Vagina (tissue), 2 donors: ENCODE results near the gene CA7. TPM values are rescaled to one million over a fixed set of nuclear protein-coding genes. Genes with fewer than 3 reads are reported as not detected.

Experiments used
- DNase-seq, 2 donors: peaks; one replicate each; pipeline ENCODE4 v3.0.0-alpha.2; 2017; ENCODE audit errors: extremely low spot score in 2 of 2
- H3K27ac ChIP-seq: fragments of 200-600 bp; sonication (generic); one replicate; pipeline ENCODE4 v1.5.1; 2019
- H3K27me3 ChIP-seq: fragments of 200-600 bp; sonication (generic); one replicate; pipeline ENCODE4 v1.5.1; 2019
- H3K36me3 ChIP-seq, 2 donors: fragments of 200-600 bp; sonication (generic); one replicate each; pipeline ENCODE4 v1.5.1; 2017 to 2019
- H3K4me1 ChIP-seq: fragments of 200-600 bp; sonication (generic); one replicate; pipeline ENCODE4 v1.5.1; 2019
- H3K4me3 ChIP-seq, 2 donors: fragments of 200-600 bp; sonication (generic); 1 replicate in 1 of 2; 2 replicates in 1 of 2; pipeline ENCODE4 v1.5.1; 2016 to 2019
- H3K9me3 ChIP-seq: fragments of 200-600 bp; sonication (generic); one replicate; pipeline ENCODE4 v1.5.1; 2019
- POLR2A ChIP-seq, 2 donors: fragments of 450-650 bp; IDR thresholded peaks; one replicate each; pipeline ENCODE4 v1.6.1; 2017; ENCODE audit warnings: antibody characterized with exemption in 2 of 2, mild to moderate bottlenecking in 2 of 2, moderate library complexity in 2 of 2
- POLR2AphosphoS5 ChIP-seq, 2 donors: sonication (generic); formaldehyde crosslinking; IDR thresholded peaks; one replicate each; pipeline ENCODE4 v1.9.0; 2017; ENCODE audit warnings: antibody characterized with exemption in 2 of 2, mild to moderate bottlenecking in 2 of 2, low read depth in 1 of 2; ENCODE audit not compliant: insufficient read depth in 1 of 2
- intact Hi-C: fragments of 100-400 bp; cut with DNase I; formaldehyde crosslinking; loops from one replicate; pipeline ENCODE4 v1.15.1; 2023
- total RNA-seq: library from RNA; depleted of rRNA; stranded (reverse); fragments of >200 nt; gene quantifications from one replicate; pipeline ENCODE4 v1.2.3, GENCODE V29; 2016
- TF ChIP-seq, protein P1 (sequence below), 3 experiments: fragments of 450-650 bp in 2 of 3; fragments of 200-600 bp in 1 of 3; sonication (generic) in 1 of 3; IDR thresholded peaks; one replicate each; pipeline ENCODE4 v1.5.1; 2017 to 2019; ENCODE audit warnings: antibody characterized with exemption in 3 of 3, mild to moderate bottlenecking in 2 of 3, moderate library complexity in 2 of 3

The CA7 gene
- total RNA-seq, 1 donor from 2014 or later, result not detected

GRCh38 chr16:66881560-66881959 lies 37.3 kb downstream of the CA7 start:
- intact Hi-C loops, result no loop called here
- peaks cover 0 to 13% of the 10 kb centered on the region in 2 donors for H3K36me3 ChIP-seq
- no peaks in the 10 kb centered on the region for H3K27me3 ChIP-seq
- peaks cover 20% of the 10 kb centered on the region for H3K4me1 ChIP-seq
- TF ChIP-seq POLR2AphosphoS5 (IDR thresholded peaks at IDR 0.05; ENCODE audit: insufficient read depth in 1 of 2, low read depth in 1 of 2) (no peak), POLR2A (IDR thresholded peaks at IDR 0.05) (no peak)
- TF ChIP-seq, protein P1, sequence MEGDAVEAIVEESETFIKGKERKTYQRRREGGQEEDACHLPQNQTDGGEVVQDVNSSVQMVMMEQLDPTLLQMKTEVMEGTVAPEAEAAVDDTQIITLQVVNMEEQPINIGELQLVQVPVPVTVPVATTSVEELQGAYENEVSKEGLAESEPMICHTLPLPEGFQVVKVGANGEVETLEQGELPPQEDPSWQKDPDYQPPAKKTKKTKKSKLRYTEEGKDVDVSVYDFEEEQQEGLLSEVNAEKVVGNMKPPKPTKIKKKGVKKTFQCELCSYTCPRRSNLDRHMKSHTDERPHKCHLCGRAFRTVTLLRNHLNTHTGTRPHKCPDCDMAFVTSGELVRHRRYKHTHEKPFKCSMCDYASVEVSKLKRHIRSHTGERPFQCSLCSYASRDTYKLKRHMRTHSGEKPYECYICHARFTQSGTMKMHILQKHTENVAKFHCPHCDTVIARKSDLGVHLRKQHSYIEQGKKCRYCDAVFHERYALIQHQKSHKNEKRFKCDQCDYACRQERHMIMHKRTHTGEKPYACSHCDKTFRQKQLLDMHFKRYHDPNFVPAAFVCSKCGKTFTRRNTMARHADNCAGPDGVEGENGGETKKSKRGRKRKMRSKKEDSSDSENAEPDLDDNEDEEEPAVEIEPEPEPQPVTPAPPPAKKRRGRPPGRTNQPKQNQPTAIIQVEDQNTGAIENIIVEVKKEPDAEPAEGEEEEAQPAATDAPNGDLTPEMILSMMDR (IDR thresholded peaks at IDR 0.05), result no peak
- no peaks in the 10 kb centered on the region for H3K9me3 ChIP-seq
- no peak overlapping the region for H3K27ac ChIP-seq
- DNase-seq, result no peak
- H3K4me3 ChIP-seq, result peak overlapping the region in 1 of 2 donors; percentile 93

DNA sequence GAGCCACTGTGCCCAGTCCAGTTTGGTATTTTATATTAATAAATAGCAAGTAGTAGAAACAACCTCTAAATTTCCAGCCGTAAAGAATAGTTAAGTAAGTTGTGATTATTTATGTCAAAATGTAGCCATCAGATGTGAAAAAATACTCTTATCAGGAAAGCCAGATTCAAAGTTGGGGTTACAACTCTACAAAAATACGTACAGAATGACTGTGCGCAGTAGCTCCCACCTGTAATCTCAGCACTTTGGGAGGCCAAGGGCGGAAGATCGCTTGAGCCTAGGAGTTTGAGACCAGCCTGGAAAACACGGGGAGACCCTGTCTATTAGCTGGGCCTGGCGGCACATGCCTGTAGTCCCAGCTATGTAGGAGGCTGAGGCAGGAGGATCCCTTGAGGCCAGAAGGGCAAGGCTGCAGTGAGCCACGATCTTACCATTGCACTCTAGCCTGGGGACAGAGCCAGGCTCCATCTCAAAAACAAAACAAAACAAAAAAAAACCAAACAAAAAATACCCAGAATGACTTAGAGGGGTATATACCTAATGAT lies 37.8 kb downstream of the CA7 start:
- Histone ChIP-seq H3K36me3 (peaks cover 0 to 13% of the 10 kb centered on the region in 2 donors), H3K4me3 (no peak overlapping the region), H3K9me3 (no peaks in the 10 kb centered on the region), H3K27ac (no peak overlapping the region), H3K27me3 (no peaks in the 10 kb centered on the region), H3K4me1 (peaks cover 20% of the 10 kb centered on the region)
- intact Hi-C loops, result no loop called here
- TF ChIP-seq, protein P1 (IDR thresholded peaks at IDR 0.05), result no peak
- TF ChIP-seq POLR2A (IDR thresholded peaks at IDR 0.05) (no peak), POLR2AphosphoS5 (IDR thresholded peaks at IDR 0.05; ENCODE audit: insufficient read depth in 1 of 2, low read depth in 1 of 2) (no peak)
- no peak for DNase-seq

DNA sequence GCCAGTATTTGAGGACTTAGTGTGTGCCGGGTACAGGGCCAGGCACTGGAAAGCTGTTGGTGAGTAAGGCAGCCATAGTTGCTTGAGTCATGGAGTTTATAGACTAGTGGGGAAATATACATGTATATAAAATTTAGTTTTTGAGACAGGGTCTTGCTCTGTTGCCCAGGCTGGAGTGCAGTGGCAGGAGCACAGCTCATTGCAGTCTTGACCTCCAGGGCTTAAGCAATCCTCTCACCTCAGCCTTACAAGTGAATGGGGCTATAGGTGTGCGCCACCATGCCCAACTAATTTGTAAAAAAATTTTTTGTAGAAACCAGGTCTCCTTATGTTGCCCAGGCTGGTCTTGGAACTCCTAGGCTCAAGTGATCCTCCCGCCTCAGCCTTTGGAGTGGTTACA lies 38.5 kb downstream of the CA7 start:
- intact Hi-C loops, result no loop called here
- H3K27ac ChIP-seq, result no peak overlapping the region
- peaks cover 0 to 13% of the 10 kb centered on the region in 2 donors for H3K36me3 ChIP-seq
- H3K9me3 ChIP-seq, result no peaks in the 10 kb centered on the region
- DNase-seq, result no peak
- TF ChIP-seq POLR2A (IDR thresholded peaks at IDR 0.05) (no peak), POLR2AphosphoS5 (IDR thresholded peaks at IDR 0.05; ENCODE audit: insufficient read depth in 1 of 2, low read depth in 1 of 2) (no peak)
- TF ChIP-seq, protein P1 (IDR thresholded peaks at IDR 0.05), result no peak
- no peak overlapping the region for H3K4me3 ChIP-seq
- H3K27me3 ChIP-seq, result no peaks in the 10 kb centered on the region
- peaks cover 20% of the 10 kb centered on the region for H3K4me1 ChIP-seq

DNA sequence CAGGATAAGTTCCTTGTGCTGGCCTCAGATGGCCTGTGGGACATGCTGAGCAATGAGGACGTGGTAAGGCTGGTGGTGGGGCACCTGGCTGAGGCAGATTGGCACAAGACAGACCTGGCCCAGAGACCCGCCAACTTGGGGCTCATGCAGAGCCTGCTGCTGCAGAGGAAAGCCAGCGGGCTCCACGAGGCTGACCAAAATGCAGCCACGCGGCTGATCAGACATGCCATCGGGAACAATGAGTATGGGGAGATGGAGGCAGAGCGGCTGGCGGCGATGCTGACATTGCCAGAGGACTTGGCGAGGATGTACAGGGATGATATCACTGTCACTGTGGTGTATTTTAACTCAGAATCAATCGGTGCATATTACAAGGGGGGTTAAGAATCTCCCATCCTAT lies 41.3 kb downstream of the CA7 start:
- Histone ChIP-seq H3K4me1 (peaks cover 12% of the 10 kb centered on the region), H3K27ac (no peak overlapping the region), H3K36me3 (peaks cover 0 to 13% of the 10 kb centered on the region in 2 donors), H3K4me3 (no peak overlapping the region), H3K9me3 (no peaks in the 10 kb centered on the region), H3K27me3 (no peaks in the 10 kb centered on the region)
- no peak for TF ChIP-seq POLR2A (IDR thresholded peaks at IDR 0.05)
- no peak for TF ChIP-seq POLR2AphosphoS5 (IDR thresholded peaks at IDR 0.05; ENCODE audit: insufficient read depth in 1 of 2, low read depth in 1 of 2)
- TF ChIP-seq, protein P1 (IDR thresholded peaks at IDR 0.05), result no peak
- no peak for DNase-seq
- intact Hi-C loops, result no loop called here

DNA sequence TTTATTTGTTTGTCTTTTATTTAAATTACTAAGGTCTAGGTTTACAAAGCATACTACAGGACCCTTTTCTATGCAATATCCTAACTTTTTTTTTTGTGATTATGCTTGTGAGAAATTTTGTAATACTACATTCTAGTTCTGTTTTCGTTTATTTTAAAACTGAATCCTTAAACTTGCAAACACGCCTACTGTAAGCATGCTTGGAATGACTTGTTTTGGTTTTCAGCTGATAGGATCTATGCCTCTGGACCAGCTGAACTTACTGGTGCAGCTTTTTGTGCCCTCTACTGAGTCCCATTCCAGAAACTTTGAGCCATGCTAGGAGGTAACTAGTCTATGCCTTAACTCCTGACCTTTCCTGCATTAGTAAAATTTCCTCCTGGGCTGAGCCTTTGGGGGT lies 42.1 kb downstream of the CA7 start:
- no peak for DNase-seq
- intact Hi-C loops, result no loop called here
- H3K27ac ChIP-seq, result no peak overlapping the region
- no peaks in the 10 kb centered on the region for H3K27me3 ChIP-seq
- H3K4me3 ChIP-seq, result no peak overlapping the region
- TF ChIP-seq, protein P1 (IDR thresholded peaks at IDR 0.05), result no peak
- TF ChIP-seq POLR2A (IDR thresholded peaks at IDR 0.05) (no peak), POLR2AphosphoS5 (IDR thresholded peaks at IDR 0.05; ENCODE audit: insufficient read depth in 1 of 2, low read depth in 1 of 2) (no peak)
- H3K9me3 ChIP-seq, result no peaks in the 10 kb centered on the region
- peaks cover 0 to 13% of the 10 kb centered on the region in 2 donors for H3K36me3 ChIP-seq
- H3K4me1 ChIP-seq, result peaks cover 5% of the 10 kb centered on the region
